Upper lobe of right lung (tissue), 1 donor: ENCODE data around the gene GDPD5. TPM values are rescaled to one million over a fixed set of nuclear protein-coding genes. Genes with fewer than 3 reads are reported as not detected.
A peak's percentile ranks its signal among the peaks of the same experiment; 100 is the strongest.

Source experiments
- ATAC-seq: fragments of 200-7000 bp; cut with Tn5 transposase; one replicate; pipeline ENCODE4 v1.9.1; 2020; ENCODE audit warnings: mild to moderate bottlenecking, moderate library complexity
- DNase-seq: peaks from one replicate; pipeline ENCODE4 v3.0.0-alpha.2; 2020
- H3K27ac ChIP-seq: fragments of 200-600 bp; one replicate; pipeline ENCODE4 v1.8.0; 2022
- H3K27me3 ChIP-seq: fragments of 200-600 bp; one replicate; pipeline ENCODE4 v1.8.0; 2022; ENCODE audit warnings: mild to moderate bottlenecking
- H3K36me3 ChIP-seq: fragments of 200-600 bp; one replicate; pipeline ENCODE4 v1.8.0; 2022
- H3K4me1 ChIP-seq: fragments of 200-600 bp; one replicate; pipeline ENCODE4 v1.8.0; 2022
- H3K4me3 ChIP-seq: fragments of 200-600 bp; one replicate; pipeline ENCODE4 v1.8.0; 2022; ENCODE audit warnings: mild to moderate bottlenecking
- H3K9me3 ChIP-seq: fragments of 200-600 bp; one replicate; pipeline ENCODE4 v1.8.0; 2022
- CTCF ChIP-seq: fragments of 200-600 bp; IDR thresholded peaks from one replicate; pipeline ENCODE4 v1.8.0; 2022; ENCODE audit warnings: antibody characterized with exemption
- intact Hi-C: fragments of 100-400 bp; cut with DNase I; formaldehyde crosslinking; loops from one replicate; pipeline ENCODE4 v1.11.0; 2022
- total RNA-seq: library from RNA; stranded (reverse); fragmentation: NEBNext Ultra II Directional; extraction: Animal tissue kit (Norgen Biotek cat#: 25700); gene quantifications from one replicate; pipeline ENCODE4 v1.2.1, GENCODE V29; 2021
- donor health status: DM: no; HTN: yes; CAD: no; lungs with severe emphysema.

GDPD5 gene
- total RNA-seq, 1 donor from 2014 or later, result 19.3 TPM

- TF ChIP-seq CTCF, result no peak
- Histone ChIP-seq H3K4me3 (no peak overlapping the region), H3K27me3 (no peaks in the 10 kb centered on the region), H3K36me3 (peaks cover 59% of the 10 kb centered on the region), H3K27ac (no peak overlapping the region), H3K9me3 (no peaks in the 10 kb centered on the region), H3K4me1 (peaks cover 14% of the 10 kb centered on the region)
- intact Hi-C loops, result no loop called here
- ATAC-seq (no peak), DNase-seq (no peak)
Measured at GRCh38 chr11:75406338-75406777, 119.4 kb downstream of the GDPD5 start.

- Histone ChIP-seq H3K4me3 (no peak overlapping the region), H3K36me3 (peaks cover 68% of the 10 kb centered on the region), H3K27me3 (no peaks in the 10 kb centered on the region), H3K9me3 (no peaks in the 10 kb centered on the region), H3K4me1 (peaks cover 27% of the 10 kb centered on the region), H3K27ac (no peak overlapping the region)
- intact Hi-C loops, result no loop called here
- ATAC-seq (no peak), DNase-seq (peak; percentile 21)
- no peak for TF ChIP-seq CTCF
Measured at GRCh38 chr11:75403983-75404658, 121.6 kb downstream of the GDPD5 start.

- DNase-seq (no peak), ATAC-seq (no peak)
- H3K27ac ChIP-seq, result no peak overlapping the region
- peaks cover 68% of the 10 kb centered on the region for H3K36me3 ChIP-seq
- intact Hi-C loops, result no loop called here
- H3K4me1 ChIP-seq, result peaks cover 27% of the 10 kb centered on the region
- no peaks in the 10 kb centered on the region for H3K27me3 ChIP-seq
- H3K4me3 ChIP-seq, result no peak overlapping the region
- TF ChIP-seq CTCF, result no peak
- H3K9me3 ChIP-seq, result no peaks in the 10 kb centered on the region
Measured at GRCh38 chr11:75403037-75403436, 122.7 kb downstream of the GDPD5 start.

- H3K27ac ChIP-seq, result no peak overlapping the region
- no peak for DNase-seq
- ATAC-seq, result no peak
- no peak overlapping the region for H3K4me3 ChIP-seq
- H3K9me3 ChIP-seq, result no peaks in the 10 kb centered on the region
- no peaks in the 10 kb centered on the region for H3K27me3 ChIP-seq
- TF ChIP-seq CTCF, result no peak
- H3K4me1 ChIP-seq, result peaks cover 27% of the 10 kb centered on the region
- H3K36me3 ChIP-seq, result peaks cover 67% of the 10 kb centered on the region
- intact Hi-C loops, result no loop called here
Measured at GRCh38 chr11:75402002-75402773, 123.6 kb downstream of the GDPD5 start.

- ATAC-seq (no peak), DNase-seq (peak; percentile 6)
- peak overlapping the region; percentile 96 for H3K27ac ChIP-seq
- peaks cover 27% of the 10 kb centered on the region for H3K4me1 ChIP-seq
- no peaks in the 10 kb centered on the region for H3K27me3 ChIP-seq
- peak overlapping the region; percentile 83 for H3K4me3 ChIP-seq
- intact Hi-C loops, result no loop called here
- H3K9me3 ChIP-seq, result no peaks in the 10 kb centered on the region
- TF ChIP-seq CTCF, result no peak
- H3K36me3 ChIP-seq, result peaks cover 48% of the 10 kb centered on the region
Measured at GRCh38 chr11:75400146-75400865, 125.4 kb downstream of the GDPD5 start.
